H1 (cell line): ENCODE data around the gene PRR5L. TPM values are rescaled to one million over a fixed set of nuclear protein-coding genes. Genes with fewer than 3 reads are reported as not detected.

Experiments
- CTCF ChIA-PET: fragments of 300-600 bp; sonication (Branson Sonifier 250); formaldehyde crosslinking; loops from one replicate; lab custom pipeline; 2021; ENCODE audit not compliant: partially characterized antibody; lab: Charles Lee
- POLR2A ChIA-PET: fragments of 300-600 bp; sonication (Branson Sonifier 250); formaldehyde crosslinking; loops from one replicate; lab custom pipeline; 2021; ENCODE audit warnings: inconsistent platforms; ENCODE audit not compliant: partially characterized antibody; lab: Charles Lee
- DNase-seq, 2 experiments: peaks; one replicate each; pipeline versions ENCODE4 v3.0.0 to v3.0.0-alpha.2; 2010 to 2022; ENCODE audit warnings: low spot score in 2 of 2, low read depth in 1 of 2, mixed read lengths in 1 of 2
- FAIRE-seq: peaks from 2 replicates; lab custom pipeline; 2011; peaks lifted over from hg19 to GRCh38; lab: Jason Lieb, UNC
- H2AFZ ChIP-seq: 2 replicates; pipeline ENCODE4 v1.8.1; 2012; ENCODE audit warnings: low read length, inconsistent platforms
- H2AK5ac ChIP-seq: 2 replicates; pipeline ENCODE4 v1.6.1; 2013; ENCODE audit warnings: low read depth, low read length
- H2BK120ac ChIP-seq: replicated peaks from 2 replicates; pipeline ENCODE3; 2013; ENCODE audit warnings: low read depth, low read length, inconsistent platforms
- H2BK12ac ChIP-seq: 2 replicates; pipeline ENCODE4 v1.6.1; 2013; ENCODE audit warnings: low read depth, low read length
- H2BK15ac ChIP-seq: 2 replicates; pipeline ENCODE4 v1.6.1; 2013; ENCODE audit warnings: low read length
- H2BK20ac ChIP-seq: 2 replicates; pipeline ENCODE4 v1.6.1; 2013; ENCODE audit warnings: low read length
- H2BK5ac ChIP-seq: 2 replicates; pipeline ENCODE4 v1.6.1; 2013; ENCODE audit warnings: low read depth, low read length
- H3K14ac ChIP-seq: 2 replicates; pipeline ENCODE4 v1.6.1; 2013; ENCODE audit warnings: inconsistent platforms; ENCODE audit not compliant: insufficient read length
- H3K18ac ChIP-seq: 2 replicates; pipeline ENCODE4 v1.6.1; 2013; ENCODE audit warnings: low read length; ENCODE audit errors: extremely low read depth
- H3K23ac ChIP-seq: 2 replicates; pipeline ENCODE4 v1.6.1; 2013; ENCODE audit warnings: inconsistent platforms; ENCODE audit not compliant: insufficient read length
- H3K23me2 ChIP-seq: 2 replicates; pipeline ENCODE4 v1.6.1; 2013; ENCODE audit warnings: low read depth, low read length
- H3K27ac ChIP-seq: 2 replicates; pipeline ENCODE4 v1.6.1; 2011; ENCODE audit warnings: low read depth, low read length, inconsistent platforms
- H3K27me3 ChIP-seq, 4 experiments: replicated peaks in 1 of 4; 1 replicate in 1 of 4; 2 replicates in 3 of 4; pipeline versions ENCODE4 v1.6.1 to v1.8.1; 2011 to 2013; ENCODE audit warnings: low read length in 3 of 4, mild to moderate bottlenecking in 3 of 4, inconsistent platforms in 2 of 4, mixed read lengths in 2 of 4, moderate library complexity in 1 of 4; ENCODE audit not compliant: control insufficient read depth in 3 of 4, insufficient read depth in 3 of 4; ENCODE audit errors: extremely low read depth in 1 of 4
- H3K36me3 ChIP-seq, 4 experiments: 2 replicates each; pipeline versions ENCODE4 v1.6.1 to v1.8.1; 2011 to 2013; ENCODE audit warnings: mild to moderate bottlenecking in 4 of 4, low read length in 3 of 4, moderate library complexity in 2 of 4, control low read depth in 1 of 4, inconsistent platforms in 1 of 4; ENCODE audit not compliant: insufficient read depth in 4 of 4, control insufficient read depth in 2 of 4
- H3K4ac ChIP-seq: replicated peaks from 2 replicates; pipeline ENCODE3; 2013; ENCODE audit warnings: low read length, low read depth, mixed read lengths, inconsistent platforms; ENCODE audit not compliant: insufficient read length
- H3K4me1 ChIP-seq, 4 experiments: replicated peaks in 1 of 4; 1 replicate in 1 of 4; 2 replicates in 3 of 4; pipeline versions ENCODE4 v1.6.1 to v1.8.1; 2011 to 2013; ENCODE audit warnings: low read length in 3 of 4, inconsistent platforms in 2 of 4, mixed read lengths in 1 of 4; ENCODE audit not compliant: insufficient read depth in 4 of 4, control insufficient read depth in 3 of 4
- H3K4me2 ChIP-seq, 2 experiments: 2 replicates each; pipeline versions ENCODE4 v1.6.1 to v1.8.1; 2011 to 2013; ENCODE audit warnings: low read depth in 2 of 2, low read length in 2 of 2, control low read depth in 1 of 2, inconsistent platforms in 1 of 2, mild to moderate bottlenecking in 1 of 2; ENCODE audit not compliant: insufficient read depth in 1 of 2
- H3K4me3 ChIP-seq, 4 experiments: fragments of 200-600, 300-600 bp in 1 of 4; sonication (generic), shearing (Covaris generic), sonication (Bioruptor Twin) in 1 of 4; 2 replicates each; pipeline versions ENCODE4 v1.5.1 to v1.8.1; 2011 to 2016; ENCODE audit warnings: low read length in 4 of 4, low read depth in 3 of 4, control low read depth in 2 of 4, inconsistent platforms in 2 of 4, mild to moderate bottlenecking in 2 of 4, mixed read lengths in 1 of 4, moderate library complexity in 1 of 4; ENCODE audit not compliant: insufficient read depth in 2 of 4; ENCODE audit errors: extremely low read depth in 1 of 4
- H3K56ac ChIP-seq: replicated peaks from 2 replicates; pipeline ENCODE3; 2013; ENCODE audit warnings: low read depth, mild to moderate bottlenecking, mixed read lengths, low read length, inconsistent platforms; ENCODE audit not compliant: insufficient read length
- H3K79me1 ChIP-seq: 2 replicates; pipeline ENCODE4 v1.6.1; 2013; ENCODE audit warnings: low read depth, low read length, control low read depth
- H3K79me2 ChIP-seq, 2 experiments: 2 replicates each; pipeline versions ENCODE4 v1.6.1 to v1.8.1; 2012 to 2013; ENCODE audit warnings: low read length in 2 of 2, mild to moderate bottlenecking in 2 of 2, inconsistent platforms in 1 of 2; ENCODE audit not compliant: insufficient read depth in 2 of 2, control insufficient read depth in 1 of 2
- H3K9ac ChIP-seq, 4 experiments: replicated peaks in 1 of 4; 1 replicate in 1 of 4; 2 replicates in 3 of 4; pipeline versions ENCODE4 v1.6.1 to v1.8.1; 2011 to 2013; ENCODE audit warnings: low read depth in 3 of 4, low read length in 3 of 4, control low read depth in 2 of 4, mild to moderate bottlenecking in 2 of 4, moderate library complexity in 2 of 4, inconsistent platforms in 1 of 4; ENCODE audit errors: extremely low read depth in 1 of 4
- H3K9me3 ChIP-seq, 2 experiments: 2 replicates each; pipeline versions ENCODE4 v1.6.1 to v1.8.1; 2012 to 2013; ENCODE audit warnings: mild to moderate bottlenecking in 2 of 2, moderate library complexity in 2 of 2, control low read depth in 1 of 2, inconsistent platforms in 1 of 2, low read depth in 1 of 2, low read length in 1 of 2, mixed read lengths in 1 of 2; ENCODE audit not compliant: insufficient read depth in 2 of 2
- H4K20me1 ChIP-seq, 2 experiments: replicated peaks in 1 of 2; 2 replicates each; pipeline versions ENCODE3 to v1.8.1; 2011 to 2013; ENCODE audit warnings: inconsistent platforms in 2 of 2, low read length in 2 of 2, mild to moderate bottlenecking in 1 of 2; ENCODE audit not compliant: insufficient read depth in 2 of 2, control insufficient read depth in 1 of 2
- H4K5ac ChIP-seq: 2 replicates; pipeline ENCODE4 v1.6.1; 2013; ENCODE audit warnings: low read length, low read depth, mixed read lengths, inconsistent platforms; ENCODE audit not compliant: insufficient read length
- H4K8ac ChIP-seq: 2 replicates; pipeline ENCODE4 v1.8.0; 2013; ENCODE audit warnings: mild to moderate bottlenecking, moderate library complexity, low read length, inconsistent platforms; ENCODE audit not compliant: insufficient read depth; ENCODE audit errors: extremely low read depth
- H4K91ac ChIP-seq: replicated peaks from 2 replicates; pipeline ENCODE3; 2013; ENCODE audit warnings: low read length, mixed read lengths, inconsistent platforms; ENCODE audit not compliant: insufficient read length
- ASH2L ChIP-seq: fragments of 200-600, 300-600 bp; sonication (generic); IDR thresholded peaks from one replicate; pipeline ENCODE4 v1.7.1; 2017; ENCODE audit warnings: low read length
- BCL11A ChIP-seq, 2 experiments: IDR thresholded peaks; one replicate each; pipeline ENCODE4 v1.6.1; 2011; ENCODE audit warnings: low read depth in 2 of 2, low read length in 2 of 2, mild to moderate bottlenecking in 2 of 2
- EGR1 ChIP-seq: IDR thresholded peaks from 2 replicates; pipeline ENCODE4 v1.6.1; 2011; ENCODE audit warnings: low read depth, low read length, borderline replicate concordance
- JUN ChIP-seq: IDR thresholded peaks from 2 replicates; pipeline ENCODE4 v1.6.1; 2011; ENCODE audit warnings: low read depth, mild to moderate bottlenecking, improper control_type of control experiment, low read length
- RBBP5 ChIP-seq: IDR thresholded peaks from 2 replicates; pipeline ENCODE4 v1.7.1; 2012; ENCODE audit warnings: low read depth, mild to moderate bottlenecking, inconsistent platforms, low read length, moderate library complexity, borderline replicate concordance
- RNF2 ChIP-seq: fragments of 200-900, 300-1000 bp; sonication (generic); IDR thresholded peaks from 2 replicates; pipeline ENCODE4 v1.7.1; 2016; ENCODE audit warnings: borderline replicate concordance, low read depth, mild to moderate bottlenecking, antibody characterized with exemption, low read length; ENCODE audit not compliant: poor library complexity, severe bottlenecking; ENCODE audit errors: missing control alignments
- SP1 ChIP-seq: IDR thresholded peaks from 2 replicates; pipeline ENCODE4 v1.6.1; 2011; ENCODE audit warnings: low read depth, low read length
- WGBS, 2 experiments: shearing (Covaris generic) in 1 of 2; methylation state at CpG; one replicate each; pipeline versions ENCODE4 v1.1.6 to v1.1.7; 2013 to 2015; ENCODE audit warnings: low lambda C conversion rate in 2 of 2, mixed read lengths in 2 of 2, inconsistent platforms in 1 of 2, low coverage in 1 of 2, missing lambda C conversion rate in 1 of 2; ENCODE audit not compliant: insufficient replicate concordance in 2 of 2, insufficient coverage in 1 of 2, insufficient read length in 1 of 2; ENCODE audit errors: extremely low coverage in 1 of 2, missing lambda C conversion rate in 1 of 2; 5-methylcytosine and 5-hydroxymethylcytosine counted together
- polyA plus RNA-seq, 7 experiments: library from polyadenylated mRNA; depleted of rRNA in 3 of 7; stranded (reverse) in 5 of 7; unstranded in 2 of 7; fragments of >200 nt in 5 of 7; fragments of 200-250 nt in 2 of 7; gene quantifications; 1 replicate in 5 of 7; 2 replicates in 1 of 7; 4 replicates in 1 of 7; pipeline versions ENCODE4 v1.2.1 to v1.2.3, GENCODE V29; 2011 to 2013; ENCODE audit warnings: missing spikeins in 2 of 7, mixed read lengths in 2 of 7
- total RNA-seq: library from RNA; stranded (reverse); fragmentation: NEBNext Ultra II Directional; extraction: Animal tissue kit (Norgen Biotek cat#: 25700); gene quantifications from 2 replicates; pipeline ENCODE4 v1.2.1, GENCODE V29; 2021
- TF ChIP-seq, protein P1 (sequence below): IDR thresholded peaks from 2 replicates; pipeline ENCODE4 v1.6.1; 2011; ENCODE audit warnings: low read depth, mild to moderate bottlenecking, low read length; ENCODE audit not compliant: insufficient read depth
- TF ChIP-seq, protein P2 (sequence below), 3 experiments: IDR thresholded peaks; 1 replicate in 2 of 3; 2 replicates in 1 of 3; pipeline versions ENCODE4 v1.5.1 to v1.6.1; 2011; ENCODE audit warnings: low read length in 3 of 3, mild to moderate bottlenecking in 3 of 3, inconsistent platforms in 2 of 3, low read depth in 1 of 3, moderate library complexity in 1 of 3; ENCODE audit not compliant: insufficient read depth in 1 of 3; ENCODE audit errors: control extremely low read depth in 1 of 3

The PRR5L gene
- total and polyA plus RNA-seq, 2 of the 8 experiments (the other 6 are each of a cell fraction or from before 2014, with no cell fraction given): 6.6 to 10.1 TPM

- WGBS, 2 experiments: 10% methylated on average over 15 of the region's 15 CpGs; no CpG with 5 or more reads in 1 of the 2 experiments
- H2BK15ac ChIP-seq: no peak overlapping the region
- DNase-seq: no peak
- TF ChIP-seq, protein P1, sequence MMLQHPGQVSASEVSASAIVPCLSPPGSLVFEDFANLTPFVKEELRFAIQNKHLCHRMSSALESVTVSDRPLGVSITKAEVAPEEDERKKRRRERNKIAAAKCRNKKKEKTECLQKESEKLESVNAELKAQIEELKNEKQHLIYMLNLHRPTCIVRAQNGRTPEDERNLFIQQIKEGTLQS: no peak
- no peak for TF ChIP-seq EGR1
- TF ChIP-seq RBBP5: no peak
- no peak for TF ChIP-seq SP1
- no peak for TF ChIP-seq BCL11A (IDR thresholded peaks at IDR 0.05; ENCODE audit: low read depth in 2 of 2, low read length in 2 of 2)
- TF ChIP-seq, protein P2, sequence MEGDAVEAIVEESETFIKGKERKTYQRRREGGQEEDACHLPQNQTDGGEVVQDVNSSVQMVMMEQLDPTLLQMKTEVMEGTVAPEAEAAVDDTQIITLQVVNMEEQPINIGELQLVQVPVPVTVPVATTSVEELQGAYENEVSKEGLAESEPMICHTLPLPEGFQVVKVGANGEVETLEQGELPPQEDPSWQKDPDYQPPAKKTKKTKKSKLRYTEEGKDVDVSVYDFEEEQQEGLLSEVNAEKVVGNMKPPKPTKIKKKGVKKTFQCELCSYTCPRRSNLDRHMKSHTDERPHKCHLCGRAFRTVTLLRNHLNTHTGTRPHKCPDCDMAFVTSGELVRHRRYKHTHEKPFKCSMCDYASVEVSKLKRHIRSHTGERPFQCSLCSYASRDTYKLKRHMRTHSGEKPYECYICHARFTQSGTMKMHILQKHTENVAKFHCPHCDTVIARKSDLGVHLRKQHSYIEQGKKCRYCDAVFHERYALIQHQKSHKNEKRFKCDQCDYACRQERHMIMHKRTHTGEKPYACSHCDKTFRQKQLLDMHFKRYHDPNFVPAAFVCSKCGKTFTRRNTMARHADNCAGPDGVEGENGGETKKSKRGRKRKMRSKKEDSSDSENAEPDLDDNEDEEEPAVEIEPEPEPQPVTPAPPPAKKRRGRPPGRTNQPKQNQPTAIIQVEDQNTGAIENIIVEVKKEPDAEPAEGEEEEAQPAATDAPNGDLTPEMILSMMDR (IDR thresholded peaks at IDR 0.05; ENCODE audit: control extremely low read depth in 1 of 3, insufficient read depth in 1 of 3, low read depth in 1 of 3, low read length in 3 of 3): no peak
- TF ChIP-seq RNF2: no peak
- no peak for TF ChIP-seq JUN
- TF ChIP-seq ASH2L: no peak
Observed at GRCh38 chr11:36509201-36509639, 213.1 kb downstream of the PRR5L start.

More at GRCh38 chr11:36509201-36509639, 213.1 kb downstream of the PRR5L start:
- Histone ChIP-seq H3K9ac (peak overlapping the region in 3 of 4 experiments; percentile 71 to 93 (median 92); a peak in 4 of 7 replicates), H3K23me2 (peaks cover 2% of the 10 kb centered on the region; the same call in 1 of the 2 replicates), H4K91ac (no peak overlapping the region), H3K14ac (no peak overlapping the region), H4K8ac (no peak overlapping the region), H2AK5ac (no peak overlapping the region), H3K18ac (no peak overlapping the region), H3K56ac (no peak overlapping the region), H3K4me1 (no peaks in the 10 kb centered on the region; a peak in 2 of 7 replicates), H3K27ac (no peak overlapping the region), H2AFZ (no peak overlapping the region), H2BK120ac (no peak overlapping the region), H2BK20ac (no peak overlapping the region), H3K36me3 (no peaks in the 10 kb centered on the region), H3K79me1 (no peaks in the 10 kb centered on the region; the same call in 1 of the 2 replicates), H2BK5ac (no peak overlapping the region), H4K5ac (no peak overlapping the region), H3K4me2 (peak overlapping the region; percentile 53 to 73), H4K20me1 (peaks cover 0 to 9% of the 10 kb centered on the region in 2 experiments), H3K27me3 (no peaks in the 10 kb centered on the region; a peak in 2 of 7 replicates), H3K23ac (no peak overlapping the region), H3K9me3 (no peaks in the 10 kb centered on the region), H3K79me2 (0 out of 4 replicates have a peak, but pooled peaks cover 0 to 6% of the 10 kb centered on the region in 2 experiments), H3K4ac (no peak overlapping the region), H3K4me3 (peak overlapping the region; percentile 95 to 96 (median 96)), H2BK12ac (no peak overlapping the region)
- CTCF ChIA-PET: interaction anchor here (0.5 to 1.8 kb wide), 9 partner anchors 11 to 1679 kb away, joined by 3 to 8 read pairs (median 3); no protein-coding TSS in a partner anchor
- POLR2A ChIA-PET: interaction anchor here (0.8 to 2.0 kb wide), 3 partner anchors 10 to 238 kb away, joined by 3 to 7 read pairs (median 3); no protein-coding TSS in a partner anchor
- FAIRE-seq: no peak
